Osteoblast (primary cell): Measurements from ENCODE around the gene GNLY. TPM values are rescaled to one million over a fixed set of nuclear protein-coding genes. Genes with fewer than 3 reads are reported as not detected.

Experiments
- DNase-seq: peaks from one replicate; pipeline ENCODE4 v3.0.0; 2011; ENCODE audit warnings: low spot score, mixed read lengths; ENCODE audit not compliant: insufficient read length; ENCODE audit errors: missing footprints
- H2AFZ ChIP-seq: 2 replicates; pipeline ENCODE4 v1.6.0; 2011; ENCODE audit warnings: mild to moderate bottlenecking, low read length
- H3K27ac ChIP-seq: 2 replicates; pipeline ENCODE4 v1.5.1; 2011; ENCODE audit warnings: mild to moderate bottlenecking, low read depth, low read length, moderate library complexity
- H3K27me3 ChIP-seq: 2 replicates; pipeline ENCODE4 v1.6.0; 2012; ENCODE audit warnings: mild to moderate bottlenecking, control low read depth, inconsistent platforms, low read length, moderate library complexity; ENCODE audit not compliant: insufficient read depth
- H3K36me3 ChIP-seq: 2 replicates; pipeline ENCODE4 v1.5.1; 2011; ENCODE audit warnings: mild to moderate bottlenecking, low read length, control low read depth, moderate library complexity; ENCODE audit not compliant: insufficient read depth
- H3K4me1 ChIP-seq: 2 replicates; pipeline ENCODE4 v1.5.1; 2011; ENCODE audit warnings: mild to moderate bottlenecking, low read length, control low read depth, moderate library complexity; ENCODE audit not compliant: insufficient read depth
- H3K4me2 ChIP-seq: 2 replicates; pipeline ENCODE4 v1.6.0; 2011; ENCODE audit warnings: mild to moderate bottlenecking, low read length; ENCODE audit not compliant: insufficient read depth
- H3K4me3 ChIP-seq: fragments of 200-600 bp; sonication (generic); 3 replicates; pipeline ENCODE4 v1.5.1; 2012; ENCODE audit warnings: mild to moderate bottlenecking, low read length, inconsistent platforms; ENCODE audit not compliant: insufficient read depth
- H3K79me2 ChIP-seq: 2 replicates; pipeline ENCODE4 v1.6.0; 2012; ENCODE audit warnings: mild to moderate bottlenecking, low read length, control low read depth, inconsistent platforms; ENCODE audit not compliant: insufficient read depth
- H3K9me3 ChIP-seq: 2 replicates; pipeline ENCODE4 v1.5.1; 2011; ENCODE audit warnings: low read depth, low read length, control low read depth
- H4K20me1 ChIP-seq: 2 replicates; pipeline ENCODE4 v1.6.0; 2012; ENCODE audit warnings: mild to moderate bottlenecking, low read length, control low read depth; ENCODE audit not compliant: insufficient read depth
- CTCF ChIP-seq: IDR thresholded peaks from 2 replicates; pipeline ENCODE4 v1.5.1; 2011; ENCODE audit warnings: mild to moderate bottlenecking, low read depth, low read length, moderate library complexity; ENCODE audit errors: extremely low read depth
- total RNA-seq: library from RNA; depleted of rRNA; stranded (reverse); fragments of >200 nt; gene quantifications from 2 replicates; pipeline ENCODE4 v1.2.3, GENCODE V29; 2012

Gene GNLY
- total RNA-seq, 1 donor: not detected

GRCh38 chr2:85706063-85706462 lies 11.9 kb downstream of the GNLY start:
- H3K27ac ChIP-seq: no peak overlapping the region
- H2AFZ ChIP-seq: no peak overlapping the region
- no peak overlapping the region for H3K4me2 ChIP-seq

GRCh38 chr2:85706599-85707296 lies 12.6 kb downstream of the GNLY start:
- no peak overlapping the region for H2AFZ ChIP-seq
- H3K4me2 ChIP-seq: no peak overlapping the region
- H3K27me3 ChIP-seq: no peaks in the 10 kb centered on the region
- no peaks in the 10 kb centered on the region for H3K36me3 ChIP-seq
- no peaks in the 10 kb centered on the region for H3K9me3 ChIP-seq
- no peak overlapping the region for H3K27ac ChIP-seq
- no peaks in the 10 kb centered on the region for H4K20me1 ChIP-seq
- H3K4me3 ChIP-seq: no peak overlapping the region
- peaks cover 32% of the 10 kb centered on the region for H3K4me1 ChIP-seq
- no peak for TF ChIP-seq CTCF
- peak; percentile 26 for DNase-seq
- H3K79me2 ChIP-seq: no peaks in the 10 kb centered on the region

More at GRCh38 chr2:85706063-85706462, 11.9 kb downstream of the GNLY start:
- Histone ChIP-seq H4K20me1 (no peaks in the 10 kb centered on the region), H3K4me1 (peaks cover 31% of the 10 kb centered on the region), H3K9me3 (no peaks in the 10 kb centered on the region), H3K36me3 (no peaks in the 10 kb centered on the region), H3K79me2 (no peaks in the 10 kb centered on the region), H3K27me3 (no peaks in the 10 kb centered on the region), H3K4me3 (no peak overlapping the region)
- DNase-seq: no peak
- TF ChIP-seq CTCF: no peak

- no peak overlapping the region for H2AFZ ChIP-seq
- H3K36me3 ChIP-seq: no peaks in the 10 kb centered on the region
- H3K79me2 ChIP-seq: no peaks in the 10 kb centered on the region
- H3K4me3 ChIP-seq: no peak overlapping the region
- peak; percentile 90 for TF ChIP-seq CTCF
- H3K27ac ChIP-seq: no peak overlapping the region
- H3K4me1 ChIP-seq: peaks cover 27% of the 10 kb centered on the region
- H3K27me3 ChIP-seq: no peaks in the 10 kb centered on the region
- H3K4me2 ChIP-seq: no peak overlapping the region
- H4K20me1 ChIP-seq: no peaks in the 10 kb centered on the region
- H3K9me3 ChIP-seq: no peaks in the 10 kb centered on the region
- DNase-seq: peak; percentile 95
Measured at GRCh38 chr2:85707304-85707703, 13.1 kb downstream of the GNLY start.

- Histone ChIP-seq H3K36me3 (no peaks in the 10 kb centered on the region), H3K27ac (no peak overlapping the region), H3K79me2 (no peaks in the 10 kb centered on the region), H3K4me1 (peaks cover 33% of the 10 kb centered on the region), H4K20me1 (no peaks in the 10 kb centered on the region), H3K9me3 (no peaks in the 10 kb centered on the region), H2AFZ (no peak overlapping the region), H3K4me3 (no peak overlapping the region), H3K4me2 (no peak overlapping the region), H3K27me3 (no peaks in the 10 kb centered on the region)
- no peak for TF ChIP-seq CTCF
- DNase-seq: no peak
Measured at GRCh38 chr2:85708641-85709040, 14.5 kb downstream of the GNLY start.
